Measurements from ENCODE around the gene PHLDB2.

Gene PHLDB2

GRCh38 chr3:112013058-112013783, 154.2 kb downstream of the PHLDB2 start:
- ATAC-seq, result peak; percentile 84
- H3K4me1 Mint-ChIP-seq, result peaks cover 18% of the 10 kb centered on the region
- no peaks in the 10 kb centered on the region for H3K27me3 Mint-ChIP-seq
- no peak overlapping the region for H3K4me3 Mint-ChIP-seq
- H3K27ac Mint-ChIP-seq, result peak overlapping the region; percentile 35 to 77
- no peaks in the 10 kb centered on the region for H3K9me3 Mint-ChIP-seq
- peak; percentile 51 to 71 for DNase-seq

DNA sequence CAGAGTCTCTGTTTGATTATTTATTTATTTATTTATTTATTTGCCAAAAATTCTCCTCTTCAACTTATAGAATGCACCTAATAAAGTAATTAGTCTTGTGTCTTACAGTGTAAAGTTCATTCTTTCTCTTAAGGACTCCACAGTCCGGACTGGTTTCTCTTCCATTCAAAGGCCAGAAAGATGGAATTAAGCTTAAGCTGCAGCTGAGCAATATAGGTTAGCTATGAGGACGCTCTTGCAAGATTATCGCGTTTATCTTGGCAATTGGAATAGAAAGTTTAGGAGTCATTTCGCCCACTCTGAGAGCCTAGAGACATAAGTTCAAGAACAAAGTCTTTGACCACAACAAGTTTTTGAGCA, 154.7 kb downstream of the PHLDB2 start:
- Mint-ChIP-seq H3K9me3 (no peaks in the 10 kb centered on the region), H3K27me3 (no peaks in the 10 kb centered on the region), H3K4me1 (peaks cover 18% of the 10 kb centered on the region), H3K27ac (no peak overlapping the region), H3K4me3 (no peak overlapping the region)
- DNase-seq, result no peak
- no peak for ATAC-seq

DNA sequence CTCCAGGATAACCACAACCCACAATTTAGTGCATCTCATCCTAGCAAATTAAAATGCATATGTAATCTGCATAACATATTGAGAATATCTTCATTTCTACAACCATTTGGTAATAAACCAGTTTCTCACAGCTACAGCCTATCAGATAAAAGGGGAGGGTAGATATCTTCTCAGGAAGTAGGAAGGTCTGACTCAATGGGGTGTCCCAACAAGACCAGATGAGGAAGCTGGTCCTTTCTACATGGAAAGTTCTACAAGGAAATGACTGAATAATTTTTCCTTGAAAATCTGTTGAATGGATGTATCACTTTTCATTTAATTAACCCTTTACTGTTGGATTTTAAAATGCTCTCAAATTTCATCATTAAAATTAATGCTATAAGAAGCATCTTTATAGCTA, 158.0 kb downstream of the PHLDB2 start:
- peaks cover 18% of the 10 kb centered on the region for H3K4me1 Mint-ChIP-seq
- ATAC-seq, result no peak
- H3K9me3 Mint-ChIP-seq, result no peaks in the 10 kb centered on the region
- DNase-seq, result no peak
- no peaks in the 10 kb centered on the region for H3K27me3 Mint-ChIP-seq
- no peak overlapping the region for H3K4me3 Mint-ChIP-seq
- H3K27ac Mint-ChIP-seq, result no peak overlapping the region

DNA sequence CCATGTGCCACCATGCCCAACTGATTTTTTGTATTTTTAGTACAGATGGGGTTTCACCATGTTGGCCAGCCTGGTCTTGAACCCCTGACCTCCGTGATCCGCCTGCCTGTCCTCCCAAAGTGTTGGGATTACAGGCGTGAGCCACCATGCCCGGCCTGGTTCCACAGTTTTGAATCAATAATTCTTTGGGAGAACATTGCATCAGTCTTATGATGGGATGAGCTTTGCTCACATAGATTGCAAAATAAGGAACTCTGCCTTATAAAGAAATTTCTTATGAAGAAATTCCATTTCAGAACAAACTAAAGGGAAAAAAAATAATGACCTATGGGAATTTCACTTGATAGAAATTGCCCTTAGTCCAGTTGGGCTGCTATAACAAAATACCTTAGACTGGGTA, 159.6 kb downstream of the PHLDB2 start:
- no peak overlapping the region for H3K4me3 Mint-ChIP-seq
- no peak for ATAC-seq
- H3K27ac Mint-ChIP-seq, result no peak overlapping the region
- DNase-seq, result no peak
- no peaks in the 10 kb centered on the region for H3K27me3 Mint-ChIP-seq
- no peaks in the 10 kb centered on the region for H3K9me3 Mint-ChIP-seq
- peaks cover 6% of the 10 kb centered on the region for H3K4me1 Mint-ChIP-seq

DNA sequence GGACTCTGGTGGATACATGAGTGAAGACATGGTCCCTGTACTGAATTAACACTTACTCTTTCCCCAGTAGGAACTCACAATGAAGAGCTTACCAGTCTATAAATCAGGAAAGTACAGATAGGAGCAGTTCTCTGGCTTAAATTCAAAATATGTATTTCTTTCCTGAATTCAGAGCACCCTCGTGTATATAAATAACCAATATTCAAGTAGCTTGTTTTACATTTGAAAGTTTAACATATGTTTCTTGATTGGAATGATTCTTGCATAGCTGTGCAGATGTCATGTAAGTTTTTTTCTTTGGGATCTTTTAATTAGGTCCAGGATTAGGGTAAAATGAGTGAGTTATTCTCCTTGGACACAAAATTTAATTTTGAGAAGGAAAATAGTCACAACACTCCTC, 160.7 kb downstream of the PHLDB2 start:
- DNase-seq (no peak), ATAC-seq (no peak)
- H3K27ac Mint-ChIP-seq, result no peak overlapping the region

GRCh38 chr3:112020674-112021085, 161.6 kb downstream of the PHLDB2 start:
- no peaks in the 10 kb centered on the region for H3K9me3 Mint-ChIP-seq
- H3K4me3 Mint-ChIP-seq, result no peak overlapping the region
- no peak for ATAC-seq
- no peaks in the 10 kb centered on the region for H3K27me3 Mint-ChIP-seq
- H3K4me1 Mint-ChIP-seq, result no peaks in the 10 kb centered on the region
- no peak overlapping the region for H3K27ac Mint-ChIP-seq
- DNase-seq, result no peak

More for the DNA sequence above, 160.7 kb downstream of the PHLDB2 start:
- no peak overlapping the region for H3K4me3 Mint-ChIP-seq
- no peaks in the 10 kb centered on the region for H3K9me3 Mint-ChIP-seq
- no peaks in the 10 kb centered on the region for H3K4me1 Mint-ChIP-seq
- H3K27me3 Mint-ChIP-seq, result no peaks in the 10 kb centered on the region
